COLO668 (cell line): ENCODE measurements around the gene SH3BP4.

Source experiments
- DNase-seq: peaks from one replicate; lab custom pipeline; 2025; ENCODE audit not compliant: unreplicated experiment; lab: John Stamatoyannopoulos, UW

SH3BP4 gene

DNA sequence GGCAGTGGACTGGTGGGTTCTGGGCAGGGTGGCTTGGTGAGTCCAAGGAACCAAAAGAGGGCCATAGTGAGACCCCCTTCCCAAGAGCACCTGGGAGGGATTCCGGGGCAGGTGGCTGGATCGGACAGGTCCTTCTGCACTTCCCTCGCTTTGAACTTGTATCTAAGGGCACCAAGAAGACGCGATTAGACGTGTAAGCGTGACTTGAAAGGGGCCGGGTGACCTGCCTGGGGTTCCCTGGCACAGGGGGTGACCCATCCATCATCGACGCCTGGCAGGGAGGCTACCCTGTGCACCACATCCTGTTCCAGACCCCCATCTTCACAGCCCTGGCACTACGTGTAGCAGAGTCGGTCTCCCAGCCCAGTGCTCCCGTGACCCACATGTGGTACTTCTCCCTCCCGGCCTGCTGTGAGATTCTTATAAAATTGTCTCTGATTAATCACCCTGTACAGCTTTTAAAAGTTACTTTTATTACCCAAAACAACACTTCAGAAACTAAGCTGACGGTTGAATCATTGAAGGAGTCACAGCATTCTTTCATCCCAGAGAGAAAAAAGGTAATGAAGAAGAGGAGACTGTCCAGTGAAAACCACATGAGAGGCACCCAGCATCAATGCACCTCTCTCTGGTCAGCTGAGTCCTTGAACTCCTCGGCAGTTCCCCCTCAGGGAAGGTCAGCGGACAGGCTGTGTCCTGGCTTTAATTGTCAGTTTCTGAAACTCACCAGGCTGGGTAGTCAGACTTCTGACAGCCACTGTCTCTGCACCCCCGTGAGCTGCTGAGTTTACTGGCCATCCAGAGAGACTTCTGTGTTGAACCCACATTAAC, 13.0 kb downstream of the SH3BP4 start:
- no peak for DNase-seq

DNA sequence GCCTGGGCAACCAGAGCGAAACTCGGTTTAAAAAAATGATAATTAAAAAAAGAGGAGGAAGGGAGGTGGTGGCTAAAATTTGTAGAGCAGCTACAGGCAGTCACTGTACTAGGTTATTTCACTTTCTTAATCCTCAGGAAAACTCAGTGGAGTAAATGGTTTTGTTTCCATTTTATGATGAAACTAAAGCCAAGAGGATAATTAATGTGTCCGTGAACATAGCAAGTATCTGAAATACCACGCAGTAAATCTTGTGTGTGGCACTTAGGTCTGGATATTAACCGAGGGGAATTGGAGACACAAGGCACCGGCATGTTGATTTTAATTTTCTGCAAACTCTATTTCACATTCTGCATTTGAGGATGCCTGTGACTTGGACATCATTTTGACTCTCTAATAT, 14.5 kb downstream of the SH3BP4 start:
- no peak for DNase-seq

DNA sequence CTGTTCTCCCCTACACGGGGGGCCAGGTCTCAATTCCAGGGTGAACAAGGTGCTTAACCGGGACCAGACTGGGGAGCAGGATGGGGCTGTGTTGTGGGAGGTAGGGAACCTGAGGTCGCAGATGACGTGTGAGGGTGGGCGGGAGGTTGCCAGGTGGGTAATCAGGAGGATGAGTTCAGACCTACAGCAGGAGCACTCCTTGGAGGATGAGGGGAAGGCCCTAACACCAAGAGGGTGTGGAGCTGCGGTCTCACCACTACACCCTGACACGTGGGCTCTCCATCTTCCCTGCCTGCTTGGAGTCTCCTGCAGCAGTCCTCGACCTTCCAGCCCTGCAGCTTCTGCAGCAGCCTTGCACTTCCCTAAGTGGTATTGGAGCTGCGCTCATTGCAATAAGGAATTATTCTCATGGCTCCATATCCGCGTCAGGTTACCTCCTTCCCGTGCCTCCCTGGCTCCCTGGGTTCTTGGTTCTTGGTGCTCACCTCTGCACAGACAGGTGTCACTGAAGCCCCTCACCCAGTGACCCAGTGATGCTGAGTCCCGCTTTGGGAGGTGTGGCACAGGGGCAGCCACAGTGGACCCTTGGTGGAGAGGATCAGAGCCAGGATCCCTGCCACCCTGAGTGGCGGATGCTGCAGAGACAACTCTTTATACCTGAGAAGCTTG, 15.5 kb downstream of the SH3BP4 start:
- no peak for DNase-seq

DNA sequence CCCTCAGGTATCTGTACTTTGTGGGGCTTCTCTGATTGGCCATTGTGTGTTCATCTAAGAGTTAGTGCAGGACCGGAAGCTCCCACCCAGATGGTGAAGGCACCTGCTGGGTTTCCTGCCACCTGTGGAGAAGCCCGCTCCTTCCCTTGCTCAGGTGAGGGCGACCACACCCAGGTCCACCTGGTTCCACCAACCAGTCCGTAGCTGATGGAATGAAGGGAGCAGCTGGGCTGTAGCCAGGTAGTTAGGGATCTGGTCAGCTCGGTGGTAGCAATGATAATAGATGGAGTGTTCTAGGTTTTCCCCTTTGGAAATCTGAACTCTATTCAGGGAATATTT, 16.0 kb downstream of the SH3BP4 start:
- peak; percentile 81 for DNase-seq

DNA sequence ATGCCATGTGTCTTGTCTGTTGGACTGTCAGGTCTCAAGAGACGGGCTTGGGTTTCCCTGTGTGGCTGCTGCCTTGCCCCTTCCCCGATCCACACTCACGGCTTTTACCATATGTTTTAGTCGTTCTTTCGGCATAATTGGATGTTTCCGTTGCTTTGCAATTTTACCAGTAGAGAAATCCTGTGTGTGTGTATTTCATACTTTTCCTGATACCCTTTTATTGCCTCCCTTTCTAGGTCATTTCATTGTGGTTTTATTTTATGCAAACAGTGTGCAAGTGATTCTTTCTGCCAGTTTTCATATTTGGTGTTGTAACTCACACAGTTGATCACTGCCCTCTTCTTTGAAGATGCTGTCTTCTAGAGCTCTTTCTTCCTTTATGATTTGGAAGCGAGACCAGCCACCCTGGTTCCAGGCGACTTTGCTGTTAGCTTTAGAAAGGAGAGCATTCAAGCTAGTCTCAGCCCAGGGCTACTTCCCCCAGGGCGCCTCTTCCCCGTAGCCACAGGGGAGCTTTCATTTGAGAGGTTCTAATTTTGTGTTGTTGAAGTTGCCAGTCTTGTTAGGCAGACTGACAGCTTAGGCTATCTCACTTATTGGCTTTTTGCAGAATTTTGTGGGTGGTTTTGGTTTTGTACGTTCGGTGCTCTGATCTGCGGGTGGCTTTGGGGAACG, 17.0 kb downstream of the SH3BP4 start:
- DNase-seq, result no peak

DNA sequence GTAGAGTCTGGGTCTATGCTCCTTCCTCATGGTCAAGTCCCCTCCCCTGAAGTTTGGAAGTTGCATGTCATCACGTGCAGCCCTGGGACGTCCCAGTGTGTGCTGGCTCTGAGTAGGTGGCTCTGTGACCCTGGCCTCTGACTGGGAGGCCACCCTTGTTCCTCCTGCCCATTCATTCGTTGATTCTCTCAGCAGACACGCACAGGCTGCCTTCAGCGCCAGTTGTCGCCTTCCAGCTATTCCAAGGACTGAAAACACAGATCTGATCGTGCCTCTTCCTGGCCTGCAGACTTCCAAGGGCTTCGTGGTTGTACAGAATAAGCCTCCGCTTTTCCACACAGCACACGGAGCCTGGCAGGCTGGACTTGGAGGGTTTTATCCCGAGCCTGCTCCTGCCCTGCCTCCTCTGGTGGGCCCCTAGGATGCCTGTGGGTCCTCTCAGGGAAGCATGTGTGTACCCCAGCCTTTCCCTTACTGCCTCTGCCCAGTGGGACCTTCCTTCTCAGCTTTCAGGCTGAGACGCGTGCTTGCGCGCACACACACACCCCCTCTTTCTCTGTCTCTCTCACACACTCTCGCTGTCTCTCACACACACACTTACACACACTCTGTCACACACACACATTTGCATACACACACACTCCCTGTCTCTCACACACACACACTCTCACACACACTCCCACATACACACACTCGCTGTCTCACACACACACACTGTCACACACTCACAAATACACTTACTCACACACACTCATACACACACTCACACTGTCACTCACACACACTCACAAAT, 17.7 kb downstream of the SH3BP4 start:
- no peak for DNase-seq

DNA sequence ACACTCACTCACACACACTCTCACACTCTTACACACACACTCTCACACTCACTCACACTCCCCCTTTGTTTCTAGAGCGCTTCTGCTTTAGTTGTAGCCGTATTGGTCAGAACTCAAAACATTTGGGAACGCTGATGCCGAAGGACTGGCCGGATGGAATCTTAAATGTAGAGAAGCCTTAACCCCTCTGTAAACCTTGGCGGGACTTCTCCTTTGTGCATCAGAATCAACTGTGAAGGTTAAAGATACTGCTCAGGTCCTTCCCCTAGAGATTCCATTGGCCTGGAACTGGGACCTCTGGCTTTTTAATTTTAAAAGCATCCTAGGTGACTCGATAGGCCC, 18.3 kb downstream of the SH3BP4 start:
- no peak for DNase-seq

DNA sequence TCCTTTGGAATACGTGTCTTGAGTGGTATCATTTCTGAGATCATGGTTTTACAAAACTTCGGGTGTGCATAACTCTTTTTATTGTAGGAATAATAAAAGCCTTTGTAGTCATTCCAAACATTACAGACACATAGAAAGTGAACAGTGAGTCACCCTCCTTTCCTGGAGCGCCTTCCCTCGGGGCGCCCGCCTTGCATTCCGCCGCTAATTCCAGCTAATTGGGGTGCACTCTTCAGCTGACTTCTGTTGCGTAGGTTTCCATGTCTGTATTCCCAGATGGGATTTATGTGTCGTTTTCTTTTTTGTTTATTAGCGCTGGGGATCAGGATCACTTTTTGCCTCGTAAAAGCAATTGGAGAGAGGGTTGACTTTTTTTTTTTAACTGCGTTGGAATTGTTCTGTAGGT, 18.7 kb downstream of the SH3BP4 start:
- DNase-seq, result no peak

DNA sequence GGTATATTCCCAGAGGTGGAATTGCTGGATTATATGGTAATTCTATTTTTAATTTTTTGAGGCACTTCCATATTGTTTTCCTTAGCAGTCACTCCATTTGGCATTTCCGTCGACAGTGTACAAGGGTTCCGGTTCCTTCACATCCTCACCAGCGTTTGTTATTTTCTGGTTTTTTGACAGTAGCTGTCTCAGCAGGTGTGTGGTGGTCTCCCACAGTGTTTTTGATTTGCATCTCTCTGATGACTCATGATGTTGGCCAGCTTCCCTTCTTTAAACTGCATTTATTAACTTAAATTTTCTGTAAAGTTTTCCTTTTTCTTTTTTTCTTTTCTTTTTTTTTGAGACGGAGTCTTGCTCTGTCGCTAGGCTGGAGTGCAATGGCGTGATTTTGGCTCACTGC, 19.7 kb downstream of the SH3BP4 start:
- no peak for DNase-seq

DNA sequence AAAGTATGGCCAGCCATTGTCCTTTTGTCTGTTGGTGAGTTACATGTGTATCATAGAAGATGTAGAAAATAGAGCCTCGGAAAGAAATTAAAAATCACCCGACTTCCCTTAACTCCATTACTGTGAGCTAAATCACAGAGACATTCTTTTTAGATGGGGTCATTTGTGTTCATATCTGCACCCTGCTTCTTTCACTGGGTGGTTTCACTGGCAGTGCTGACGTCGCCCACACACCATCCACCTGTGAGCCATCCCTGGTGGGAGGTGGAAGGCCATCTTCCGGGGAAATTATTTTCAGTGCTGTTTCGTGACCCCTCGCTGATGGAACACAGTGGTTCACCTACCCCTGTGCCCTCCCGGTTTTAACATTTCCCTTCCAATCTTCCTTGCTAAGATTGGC, 21.2 kb downstream of the SH3BP4 start:
- DNase-seq, result no peak

DNA sequence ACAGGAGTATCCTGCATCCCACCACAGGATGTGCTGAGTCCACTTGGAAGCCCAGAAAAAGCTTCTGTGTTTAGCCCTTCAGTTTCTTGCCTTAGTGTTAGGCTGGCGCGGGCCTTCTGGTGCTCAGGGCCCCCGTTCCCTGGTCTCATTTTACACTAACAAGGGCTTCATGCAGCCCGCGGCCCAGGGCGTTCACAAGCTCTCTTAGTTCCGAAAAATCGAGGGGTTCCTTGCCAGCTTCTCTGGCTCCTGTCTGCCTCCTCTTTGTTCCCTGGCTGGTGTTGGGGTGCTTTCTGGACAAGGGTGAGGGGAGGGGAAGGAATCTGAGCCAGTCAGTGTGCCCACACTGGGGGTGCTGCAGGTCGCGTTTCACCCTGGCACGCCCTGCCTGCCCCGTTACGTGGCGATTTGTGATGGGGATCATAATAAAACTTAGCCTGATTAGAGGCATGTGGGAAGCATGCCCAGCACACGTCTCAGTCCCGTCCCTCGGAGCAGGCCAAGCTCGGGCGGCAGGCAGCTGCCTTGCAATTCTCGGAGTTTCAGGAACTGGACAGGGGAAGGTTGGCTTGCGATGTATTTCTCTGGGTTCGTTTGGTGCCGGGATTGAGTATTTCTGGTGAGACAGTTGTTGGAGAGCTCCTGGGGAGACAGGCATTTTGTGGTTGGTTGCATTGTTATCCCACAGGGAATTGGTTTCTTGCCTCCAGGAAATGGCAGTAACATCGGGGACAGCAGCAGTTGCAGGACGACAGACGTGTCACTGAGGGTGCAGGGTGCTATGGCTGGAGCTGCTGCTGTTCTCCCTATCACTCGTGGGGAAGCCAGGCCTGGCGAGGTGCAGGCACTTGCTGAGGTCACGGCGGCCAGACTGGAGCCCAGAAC, 22.9 kb downstream of the SH3BP4 start:
- DNase-seq, result no peak

DNA sequence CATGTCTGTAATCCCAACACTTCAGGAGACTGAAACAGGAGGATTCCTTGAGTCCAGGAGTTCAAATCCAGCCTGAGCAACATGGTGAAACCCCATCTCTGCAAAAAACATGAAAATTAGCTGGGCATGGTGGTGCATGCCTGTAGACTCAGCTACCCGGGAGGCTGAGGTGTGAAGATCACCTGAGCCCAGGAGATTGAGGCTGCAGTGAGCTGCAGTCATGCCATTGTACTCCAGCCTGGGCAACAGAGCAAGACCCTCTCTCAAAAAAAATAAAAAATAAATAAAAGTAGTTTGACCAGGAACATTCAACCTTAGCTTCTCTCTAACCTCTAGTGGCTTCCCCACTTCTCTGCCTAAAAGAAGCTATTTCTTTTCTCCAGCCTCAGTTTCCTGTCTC, 23.8 kb downstream of the SH3BP4 start:
- DNase-seq, result no peak

DNA sequence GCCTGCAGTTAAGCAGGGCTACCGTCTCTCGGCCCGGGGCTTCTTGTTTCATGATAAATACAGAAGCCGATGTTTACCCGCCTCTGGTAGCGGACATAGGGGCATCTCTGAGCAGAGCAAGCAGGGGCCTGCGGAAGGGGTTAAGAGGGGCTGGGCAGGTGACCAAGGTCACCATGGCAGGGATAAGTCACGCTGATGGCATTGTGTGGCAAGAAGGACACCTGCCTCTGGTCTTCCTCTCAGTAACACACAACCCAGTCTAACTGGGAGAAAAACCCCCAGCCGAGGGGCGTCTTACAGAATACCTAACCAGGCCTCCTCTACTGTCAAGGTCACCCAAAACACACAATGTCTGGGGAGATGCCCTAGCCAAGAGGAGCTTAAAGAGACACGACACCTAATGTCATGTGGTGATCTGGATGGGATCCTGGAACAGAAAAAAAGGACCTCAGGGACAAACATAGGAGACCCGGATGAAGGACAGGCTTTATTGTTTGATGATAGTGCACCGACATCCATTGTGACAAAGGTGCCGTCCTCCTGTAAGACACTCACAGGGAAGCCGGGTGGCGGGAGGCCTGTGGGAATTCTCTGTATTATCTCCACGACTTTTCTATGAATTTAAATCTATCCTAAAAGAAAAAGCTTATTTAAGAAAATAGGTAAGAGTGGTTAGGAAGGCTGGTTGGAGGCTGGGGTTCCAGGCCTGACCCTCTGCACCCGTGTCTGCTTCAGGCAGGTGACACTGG, 24.8 kb downstream of the SH3BP4 start:
- DNase-seq, result no peak

DNA sequence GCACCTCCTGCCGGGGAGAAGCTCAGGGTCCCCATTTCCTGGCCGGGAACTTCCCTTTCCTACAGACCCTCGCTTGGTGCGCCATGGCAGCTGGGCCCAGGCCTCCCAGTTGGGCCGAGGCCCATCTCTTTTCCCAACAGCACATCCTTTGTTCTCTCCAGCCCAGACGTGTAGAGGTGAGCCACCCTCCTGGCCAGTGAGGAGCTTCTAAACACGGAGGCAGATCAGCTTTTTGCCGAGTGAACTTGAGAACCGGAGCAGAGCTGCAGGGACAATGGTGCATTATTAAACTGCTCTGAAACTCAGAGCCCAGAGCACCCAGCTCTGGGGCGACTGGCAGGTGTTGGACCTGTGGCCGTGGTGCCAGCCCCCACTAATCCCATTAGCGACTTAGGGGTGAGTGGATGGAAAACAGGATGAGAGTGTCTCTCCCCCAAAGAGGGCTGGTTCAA, 25.4 kb downstream of the SH3BP4 start:
- peak; percentile 28 for DNase-seq

DNA sequence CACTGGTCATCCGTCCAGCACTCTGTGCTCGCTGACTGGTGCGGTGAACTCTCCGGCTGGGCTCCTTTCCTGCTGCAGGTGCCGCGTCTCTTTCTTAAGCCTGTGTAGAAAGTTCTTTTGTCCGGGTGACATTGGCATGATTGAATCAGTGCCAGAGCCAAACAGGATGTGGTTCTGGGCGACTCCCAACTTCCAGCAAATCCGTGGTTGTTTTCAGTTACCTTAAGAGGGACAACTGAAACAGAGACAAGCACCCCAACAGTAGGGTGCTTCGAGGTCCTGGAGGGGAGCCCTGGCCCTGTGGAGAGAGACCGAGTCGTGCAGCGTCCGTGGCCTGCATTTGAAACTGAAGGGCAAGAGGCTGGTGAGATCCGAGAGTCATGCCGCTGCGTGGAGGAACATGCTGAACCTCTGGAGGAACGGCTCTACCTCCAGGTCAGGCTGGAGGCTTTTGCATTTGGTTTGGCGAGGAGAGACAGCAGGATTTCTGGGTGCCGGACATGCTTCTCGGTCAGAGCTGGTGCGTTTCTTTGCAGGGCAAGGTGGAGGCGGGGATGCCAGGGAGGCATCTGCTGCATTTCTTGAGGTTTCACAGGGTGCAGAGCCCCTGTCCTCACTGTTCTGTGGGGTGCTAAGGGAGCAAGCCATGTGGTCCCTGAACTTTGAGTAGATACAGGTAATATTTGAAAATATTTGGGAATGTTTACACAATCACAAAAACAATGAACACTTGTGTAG, 26.8 kb downstream of the SH3BP4 start:
- peak; percentile 27 for DNase-seq

DNA sequence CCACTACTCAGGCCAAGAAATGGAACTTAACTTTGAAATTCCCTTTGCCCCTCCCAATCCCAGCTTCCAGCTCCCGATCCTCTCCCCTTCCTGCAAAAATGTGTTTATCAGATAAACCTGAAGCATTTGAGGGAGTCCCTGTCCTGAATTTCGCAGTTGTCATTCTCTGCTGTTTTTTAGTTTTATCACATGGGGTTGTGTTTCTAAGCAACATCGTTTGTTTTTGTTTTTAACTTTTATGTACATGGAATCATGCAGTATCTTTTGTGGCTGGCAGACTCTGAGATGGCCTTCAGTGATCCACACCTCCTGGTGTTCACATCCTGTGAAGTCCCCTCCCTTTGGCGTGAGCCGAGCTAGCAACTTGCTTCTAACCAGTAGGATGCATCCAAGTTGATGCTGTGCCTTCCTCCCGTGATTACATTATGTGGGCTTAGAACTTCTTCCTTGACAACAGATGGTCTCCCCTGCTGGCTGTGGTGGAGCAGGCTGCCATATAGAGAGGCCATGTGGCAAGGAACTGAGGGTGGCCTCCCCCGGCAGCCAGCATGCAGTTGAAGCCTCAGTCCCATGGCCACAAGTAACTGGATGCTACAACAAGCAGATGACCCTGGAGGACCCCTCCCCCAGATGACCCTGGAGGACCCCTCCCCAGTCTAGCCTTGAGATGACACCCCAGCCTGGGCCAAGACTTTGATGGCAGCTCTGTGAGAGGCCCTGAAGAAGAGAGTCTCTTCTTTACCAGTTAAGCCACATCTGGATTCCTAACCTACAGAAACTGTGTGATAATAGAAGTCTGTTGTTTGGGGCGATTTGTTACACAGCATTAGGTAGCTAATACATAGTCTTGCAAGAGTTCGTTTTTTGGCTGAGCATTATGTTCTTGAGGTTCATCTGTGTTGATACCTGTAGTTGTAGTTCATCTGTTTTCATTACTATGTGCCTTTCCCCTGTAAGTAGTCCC, 27.7 kb downstream of the SH3BP4 start:
- DNase-seq, result peak; percentile 34

DNA sequence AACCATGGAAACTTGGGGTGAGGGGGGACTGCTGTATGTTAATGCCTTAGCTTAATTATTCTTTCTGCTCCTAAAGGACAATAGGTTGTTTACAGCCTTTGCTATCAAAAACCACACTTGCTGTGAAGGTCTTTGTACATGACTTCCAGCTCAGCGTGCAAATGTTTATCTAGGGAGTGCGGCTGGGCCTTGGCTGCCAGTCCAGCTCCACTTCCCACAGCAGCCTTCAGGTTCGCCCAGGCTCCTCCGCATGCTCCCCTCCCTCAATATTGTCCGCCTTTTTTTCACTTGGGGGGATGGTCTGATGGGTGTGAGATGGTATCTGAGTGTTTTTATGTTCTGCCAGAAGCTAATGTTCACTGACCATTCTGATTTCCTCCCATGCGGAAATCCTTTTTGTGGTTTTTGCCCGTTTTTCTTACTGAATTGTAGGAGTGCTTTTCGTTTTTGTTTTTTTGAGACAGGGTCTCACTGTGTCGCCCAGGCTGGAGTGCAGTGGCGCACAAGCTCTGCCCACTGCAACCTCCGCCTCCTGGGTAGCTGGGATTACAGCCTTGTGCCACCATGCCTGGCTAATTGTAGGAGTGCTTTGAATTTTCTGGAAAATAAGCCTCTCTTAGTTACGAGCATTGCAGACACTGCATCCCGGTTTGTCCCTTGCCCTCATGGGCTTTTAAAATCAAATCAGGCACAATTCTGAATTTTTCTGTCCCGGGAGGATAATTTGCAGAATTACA, 28.8 kb downstream of the SH3BP4 start:
- DNase-seq, result peak; percentile 73
